ENCODE measurements around the gene MBTPS1.
"Not testable (repeated sequence)": the region's sequence is repeated elsewhere in the genome, so short reads cannot be mapped to it uniquely, and the experiment has no call there.

MBTPS1 gene

DNA sequence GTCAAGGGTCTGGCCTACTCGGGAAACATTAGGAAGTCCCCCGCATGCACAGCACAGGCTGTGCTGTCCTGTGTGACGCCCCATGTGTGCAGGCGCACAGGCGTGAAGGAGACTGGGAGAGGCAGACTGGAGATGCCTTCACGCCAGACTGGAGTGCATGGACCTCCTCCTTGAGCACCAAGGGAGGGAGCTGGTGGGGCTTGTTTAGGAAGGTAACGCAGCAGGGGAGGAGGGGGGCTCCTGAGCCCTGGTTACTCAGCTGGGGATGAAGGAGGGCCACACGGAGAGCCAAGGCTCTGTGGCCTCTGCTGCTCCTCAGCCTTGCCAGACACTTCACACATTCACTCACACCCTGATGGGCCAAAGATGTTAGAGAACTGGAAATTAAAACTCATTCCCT, 20.5 kb upstream of the MBTPS1 start:
- DNase-seq (ENCODE audit: low spot score) = no peak

DNA sequence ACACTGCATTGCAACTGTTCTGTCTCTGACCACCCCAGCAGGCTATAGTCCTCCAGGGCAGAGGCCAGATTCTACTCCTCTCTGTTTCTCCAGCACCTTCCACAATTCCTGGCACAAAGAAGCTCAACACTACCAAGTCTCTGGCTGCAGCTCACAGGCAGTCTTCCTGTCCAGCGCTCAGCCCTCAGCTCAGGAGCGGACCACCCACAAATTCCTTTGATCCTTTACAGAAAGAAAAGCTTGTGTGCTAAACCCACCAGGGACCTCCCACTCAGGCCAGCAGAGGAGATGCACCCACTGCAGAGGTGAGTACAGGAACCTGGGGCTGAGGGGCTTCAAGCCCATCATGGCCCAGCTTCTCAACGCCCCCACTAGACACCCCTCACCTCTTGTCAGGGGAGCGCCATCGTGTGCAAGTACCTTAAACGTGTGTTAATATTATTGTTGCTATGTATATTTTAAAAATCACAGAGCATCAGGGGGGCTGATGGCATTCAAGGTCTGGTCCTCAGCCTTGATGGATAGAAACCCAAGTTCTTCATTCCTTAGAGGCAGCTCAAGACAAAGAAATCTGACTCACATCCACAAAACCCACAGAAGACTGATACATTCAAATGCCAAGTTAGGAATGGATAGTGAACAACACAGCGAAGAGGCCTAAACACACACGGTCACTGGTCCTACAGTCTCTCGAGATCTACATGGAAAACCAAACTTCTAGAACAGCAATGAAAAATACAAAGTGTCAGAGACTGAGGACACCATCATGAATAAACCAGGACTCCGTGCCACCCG, 19.8 kb upstream of the MBTPS1 start:
- DNase-seq (ENCODE audit: low spot score) = no peak

DNA sequence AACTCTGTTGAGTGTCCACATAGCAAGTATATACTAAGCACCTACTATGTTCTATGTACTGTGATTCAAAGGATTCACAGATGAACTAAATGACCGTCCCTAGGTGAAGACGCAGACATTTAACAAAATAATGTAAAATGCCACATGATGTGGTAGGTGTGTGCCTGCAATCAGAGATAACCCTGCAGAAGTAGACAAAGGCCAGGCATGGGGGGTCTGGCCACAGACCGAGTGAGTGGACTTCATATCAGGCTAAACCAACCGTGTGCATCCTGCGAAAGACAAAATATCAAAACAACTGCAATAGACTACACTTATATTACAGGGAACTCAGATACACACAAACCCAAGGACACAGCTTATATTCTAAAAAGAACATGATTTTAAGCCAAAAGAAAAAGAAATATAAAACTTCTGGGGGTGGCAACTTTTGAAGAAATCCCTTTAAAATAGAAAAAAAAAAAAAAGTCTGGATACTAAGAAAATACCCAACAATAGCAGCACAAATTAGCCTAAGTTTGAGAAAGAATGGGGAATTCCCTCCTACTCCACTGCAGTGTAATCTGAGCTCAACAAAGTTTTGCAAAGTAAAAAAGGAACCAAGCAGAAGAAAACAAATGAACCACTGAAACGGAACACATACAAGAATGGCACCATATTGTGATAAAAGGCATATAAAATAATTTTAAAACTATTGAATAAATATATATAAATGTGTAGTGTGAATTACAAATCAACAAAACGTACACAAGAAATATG, 16.0 kb upstream of the MBTPS1 start:
- no peak for DNase-seq (ENCODE audit: low spot score)

DNA sequence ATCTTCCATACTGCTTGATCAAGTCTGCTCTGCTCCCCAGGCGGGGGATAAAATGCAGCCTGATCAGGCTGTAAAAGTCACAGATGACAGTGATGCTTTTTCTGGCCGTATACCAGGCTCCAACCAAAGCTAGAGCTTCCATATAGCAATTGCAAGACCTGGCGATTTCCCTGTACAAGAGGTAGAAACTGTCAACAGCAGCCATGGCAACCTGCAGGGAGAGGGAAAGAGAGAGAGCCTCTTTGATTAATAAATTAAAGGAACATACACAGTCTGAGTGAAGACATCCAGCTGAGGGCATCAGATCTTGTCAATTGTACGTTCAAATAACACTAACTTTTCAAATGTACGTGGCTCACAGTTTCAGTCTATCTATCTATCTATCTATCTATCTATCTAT, 14.4 kb upstream of the MBTPS1 start:
- DNase-seq (ENCODE audit: low spot score) = no peak

DNA sequence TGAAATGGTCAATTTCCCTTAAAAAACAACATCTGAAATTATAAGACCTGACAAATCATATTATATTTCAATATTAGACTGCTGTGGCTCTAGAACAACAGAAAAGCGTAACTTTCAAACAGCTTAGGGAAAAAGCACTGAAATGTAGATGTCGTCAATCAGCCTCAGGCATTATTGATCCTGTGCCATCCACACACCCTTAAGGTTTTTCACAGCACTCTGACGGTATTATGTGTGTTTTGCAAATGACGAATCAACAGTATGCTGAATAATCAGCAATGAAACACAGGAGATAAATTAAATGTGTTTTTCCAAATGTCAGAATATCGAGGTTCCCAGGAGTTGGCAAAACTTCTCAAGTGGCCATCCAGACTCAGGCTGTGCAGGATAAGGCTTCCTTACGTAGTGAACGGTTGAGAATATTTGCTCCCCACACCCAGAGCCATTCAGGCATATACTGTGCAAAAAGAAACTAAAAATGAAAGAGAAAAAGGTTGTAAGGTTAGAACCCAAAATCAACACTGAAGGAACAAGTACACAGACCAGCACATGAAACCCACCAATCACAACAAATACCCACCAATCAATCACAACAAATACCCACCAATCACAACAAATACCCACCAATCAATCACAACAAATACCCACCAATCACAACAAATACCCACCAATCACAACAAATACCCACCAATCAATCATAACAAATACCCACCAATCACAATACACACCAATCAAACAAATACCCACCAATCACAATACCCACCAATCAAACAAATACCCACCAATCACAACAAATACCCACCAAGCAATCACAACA, 7.7 kb upstream of the MBTPS1 start:
- no peak for DNase-seq (ENCODE audit: low spot score)

DNA sequence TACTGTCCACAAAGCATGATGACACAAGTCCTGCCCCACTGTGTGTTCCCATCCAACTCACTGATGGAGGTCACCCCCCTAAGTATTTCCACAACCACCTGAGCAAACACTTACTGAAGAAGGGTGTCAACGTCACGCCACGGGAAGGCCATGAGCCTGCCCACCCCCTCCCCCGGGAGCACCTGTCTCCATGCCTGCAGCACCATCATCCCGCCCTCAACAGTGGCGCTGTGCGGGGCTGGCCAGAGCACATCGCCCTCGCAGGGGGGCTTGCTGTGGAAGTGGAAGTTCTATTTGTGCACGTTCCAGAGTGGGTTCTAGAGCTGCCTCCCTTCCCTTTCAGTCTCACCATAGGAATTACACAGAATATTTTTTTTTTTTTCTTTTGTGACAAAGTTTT, 4.3 kb upstream of the MBTPS1 start:
- DNase-seq (ENCODE audit: low spot score) = no peak

DNA sequence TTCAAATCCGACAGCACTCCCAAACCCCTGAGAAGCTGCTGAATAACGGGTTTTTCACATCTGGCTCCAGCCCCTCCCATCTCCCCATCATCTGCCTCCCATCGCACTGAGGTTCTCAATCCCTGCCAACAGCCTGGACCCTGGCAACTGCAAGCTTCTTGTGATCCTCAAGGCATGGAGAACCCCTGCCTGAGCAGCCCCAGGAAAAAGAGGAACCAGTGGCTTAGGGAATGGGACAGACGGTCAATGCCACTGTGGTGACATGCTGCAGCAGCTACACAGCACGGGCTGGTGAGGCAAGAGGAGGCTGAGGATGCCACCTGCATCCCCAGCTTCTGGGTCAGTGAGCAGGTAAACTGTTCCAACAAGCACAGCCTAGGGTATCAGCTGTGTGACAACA, 3.3 kb upstream of the MBTPS1 start:
- no peak for DNase-seq (ENCODE audit: low spot score)

DNA sequence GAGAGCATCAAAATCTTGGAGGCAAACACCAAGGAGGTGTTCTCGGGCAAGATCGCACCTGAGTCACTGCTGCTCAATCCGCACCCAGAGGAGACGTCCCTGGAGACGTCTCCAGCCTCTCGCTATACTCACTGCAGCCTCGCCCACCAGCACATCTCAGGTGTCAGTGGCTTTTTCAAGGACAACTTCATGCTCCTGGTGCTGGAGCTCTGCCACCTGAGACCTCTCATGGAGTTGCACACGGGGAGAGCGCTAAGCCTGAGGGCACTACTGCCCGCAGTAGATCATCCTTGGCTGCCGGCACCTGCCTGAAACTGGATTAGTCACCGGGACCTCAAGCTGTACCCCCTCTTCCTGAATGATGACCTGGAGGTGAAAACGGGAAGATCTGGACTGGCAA, 2.6 kb upstream of the MBTPS1 start:
- no peak for DNase-seq (ENCODE audit: low spot score)

DNA sequence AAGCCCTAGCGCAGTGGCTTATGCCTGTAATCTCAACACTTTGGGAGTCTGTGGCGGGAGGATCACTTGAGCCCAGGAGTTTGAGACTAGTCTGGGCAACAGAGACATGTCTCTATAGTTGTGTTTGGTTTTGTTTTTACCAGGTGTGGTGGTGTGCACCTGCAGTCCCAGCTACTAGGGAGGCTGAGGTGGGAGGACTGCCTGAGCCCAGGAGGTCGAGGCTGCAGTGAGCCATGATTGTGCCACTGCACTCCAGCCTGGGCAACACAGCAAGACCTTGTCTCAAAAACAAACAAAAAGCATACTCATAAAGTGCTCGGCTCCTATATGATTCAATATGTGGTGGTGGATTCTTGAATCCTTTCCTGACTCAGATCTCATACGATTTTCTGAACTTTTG, 1.6 kb upstream of the MBTPS1 start:
- DNase-seq (ENCODE audit: low spot score) = not testable (repeated sequence)

DNA sequence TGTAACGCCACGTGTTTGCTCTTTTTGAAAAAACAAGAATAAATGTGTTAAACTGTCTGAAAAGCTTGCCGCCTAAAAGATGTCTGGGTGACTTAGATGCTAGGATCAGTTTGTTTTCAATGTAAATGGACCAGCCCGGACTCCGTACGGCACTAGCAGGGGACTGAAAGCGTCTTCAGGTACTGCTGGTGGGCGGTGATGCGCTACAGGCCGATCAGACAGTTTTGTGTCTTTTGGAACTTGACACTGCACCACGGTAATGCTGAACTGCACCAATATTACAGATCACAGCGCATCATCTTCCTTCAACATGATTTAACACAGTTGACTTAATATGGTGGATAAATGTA, 727 bp upstream of the MBTPS1 start:
- peak; percentile 49 for DNase-seq (ENCODE audit: low spot score)

DNA sequence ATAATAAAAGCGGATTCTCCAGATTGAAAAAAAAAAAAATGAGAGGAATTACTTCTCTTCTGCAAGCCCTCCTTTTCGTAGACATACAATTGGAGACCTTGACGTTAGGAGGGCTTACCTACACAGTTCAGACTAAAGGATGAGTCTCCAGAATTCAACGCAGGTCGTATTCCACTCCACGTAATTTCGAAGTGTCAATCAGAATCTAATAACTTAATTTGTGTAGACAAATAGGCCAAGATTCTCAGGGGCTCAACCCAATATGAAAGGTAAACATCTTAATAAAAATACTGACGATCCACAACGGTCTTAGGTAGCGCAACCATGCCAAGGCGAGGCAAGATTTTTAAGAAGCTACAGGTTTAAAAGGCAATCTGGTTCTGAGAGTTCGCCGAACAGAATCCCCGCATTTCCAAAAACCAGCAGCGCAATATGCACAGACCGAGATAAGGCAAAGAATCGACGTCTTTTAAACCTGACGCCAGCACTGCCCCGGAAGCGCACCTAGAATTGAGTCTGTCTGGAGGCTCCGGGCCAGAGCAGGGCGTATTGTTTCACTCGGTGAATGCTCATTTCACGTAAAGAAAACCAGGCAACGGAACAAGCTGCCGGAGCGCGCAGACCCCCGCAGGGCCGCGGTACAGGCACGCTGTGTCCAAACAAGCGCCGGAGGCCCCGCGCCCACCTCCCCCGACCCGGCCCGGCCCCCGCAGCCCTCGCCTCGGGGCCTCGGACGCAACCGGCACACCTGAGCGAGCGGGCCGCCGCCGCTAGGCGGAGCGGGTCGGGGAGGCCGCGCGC, 623 bp downstream of the MBTPS1 start:
- no peak for DNase-seq (ENCODE audit: low spot score)

DNA sequence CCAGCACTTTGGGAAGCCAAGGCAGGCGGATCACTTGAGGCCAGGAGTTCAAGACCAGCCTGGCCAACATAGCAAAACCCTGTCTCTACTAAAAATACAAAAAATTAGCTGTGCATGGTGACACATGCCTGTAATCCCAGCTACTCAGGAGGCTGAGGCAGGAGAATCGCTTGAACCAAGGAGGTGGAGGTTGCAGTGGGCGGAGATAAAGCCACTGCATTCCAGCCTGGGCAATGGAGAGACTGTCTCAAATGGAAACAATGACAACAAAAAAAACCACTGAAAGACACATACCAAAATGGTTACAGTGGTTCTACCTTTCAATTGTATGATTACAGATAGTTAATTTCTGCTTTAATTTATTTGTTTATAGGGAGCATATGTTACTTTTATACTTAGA, 4.8 kb downstream of the MBTPS1 start:
- not testable (repeated sequence) for DNase-seq (ENCODE audit: low spot score)

DNA sequence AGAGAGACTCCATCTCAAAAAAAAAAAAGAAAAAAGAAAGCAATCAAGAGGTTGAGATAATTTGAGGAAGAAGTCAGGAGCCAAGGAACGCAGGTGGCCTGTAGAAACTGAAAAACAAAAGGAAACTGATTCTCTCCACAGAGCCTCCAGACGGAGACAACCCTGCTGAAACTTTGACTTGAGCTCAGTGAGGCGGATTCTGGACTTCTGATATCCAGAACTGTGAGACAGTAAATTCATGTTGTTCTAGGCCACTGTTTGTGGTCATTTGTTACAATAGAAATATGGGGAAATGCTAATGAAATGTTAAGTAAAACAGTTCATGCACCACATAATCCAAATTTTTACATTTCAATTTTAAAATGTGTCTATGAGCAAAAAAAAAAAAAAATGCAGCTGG, 5.2 kb downstream of the MBTPS1 start:
- no peak for DNase-seq (ENCODE audit: low spot score)

DNA sequence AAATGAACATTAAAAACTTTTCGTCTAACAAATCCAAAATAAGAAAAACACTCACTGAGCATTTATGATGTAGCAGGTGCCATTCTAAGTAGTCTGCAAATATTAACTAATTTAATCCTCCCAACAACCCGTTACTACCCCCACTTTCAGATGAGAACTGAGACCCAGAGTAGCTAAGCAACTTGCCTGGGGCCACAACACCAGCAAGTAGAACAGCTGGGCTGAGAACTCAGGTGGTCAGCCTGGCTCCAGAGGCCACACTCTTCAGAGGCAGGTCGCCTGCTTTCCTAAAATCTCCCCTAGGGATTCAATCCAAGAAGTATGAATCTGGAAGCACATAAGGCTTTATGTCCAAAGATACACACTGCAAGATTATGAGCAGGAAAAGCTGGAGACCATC, 6.2 kb downstream of the MBTPS1 start:
- no peak for DNase-seq (ENCODE audit: low spot score)

DNA sequence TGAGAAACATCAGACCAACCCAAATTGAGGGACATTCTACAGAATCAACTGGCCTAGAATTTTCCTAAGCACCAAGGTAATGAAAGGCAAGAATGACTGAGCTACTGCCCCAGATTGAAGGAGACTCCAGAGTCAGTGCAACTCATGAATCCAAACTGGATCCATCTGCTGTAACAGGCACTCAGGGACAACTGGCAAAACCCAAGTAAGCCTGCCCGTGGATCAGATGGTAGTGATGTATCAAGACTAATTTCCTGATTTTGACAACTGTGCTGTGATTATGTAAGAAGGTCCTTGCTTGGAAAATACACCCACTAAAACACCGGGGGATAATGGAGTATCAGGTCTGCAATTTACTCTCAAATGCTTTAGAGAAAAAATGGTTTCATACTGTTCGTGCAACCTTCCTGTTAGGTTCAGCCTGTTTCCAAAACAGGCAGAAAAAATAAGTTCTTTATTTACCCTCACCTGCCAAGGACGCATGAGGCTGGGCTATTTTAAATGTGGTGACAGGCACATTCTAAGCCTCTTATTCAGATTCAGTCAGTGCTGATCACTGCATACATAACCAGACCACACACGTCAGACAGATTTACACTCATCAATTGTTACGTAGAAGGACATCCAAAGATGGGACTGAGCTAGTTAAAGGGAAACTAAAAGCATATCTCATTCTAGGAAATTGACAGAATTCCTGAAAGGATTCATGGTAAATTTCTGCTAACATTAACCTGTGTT, 7.0 kb downstream of the MBTPS1 start:
- DNase-seq (ENCODE audit: low spot score) = no peak

DNA sequence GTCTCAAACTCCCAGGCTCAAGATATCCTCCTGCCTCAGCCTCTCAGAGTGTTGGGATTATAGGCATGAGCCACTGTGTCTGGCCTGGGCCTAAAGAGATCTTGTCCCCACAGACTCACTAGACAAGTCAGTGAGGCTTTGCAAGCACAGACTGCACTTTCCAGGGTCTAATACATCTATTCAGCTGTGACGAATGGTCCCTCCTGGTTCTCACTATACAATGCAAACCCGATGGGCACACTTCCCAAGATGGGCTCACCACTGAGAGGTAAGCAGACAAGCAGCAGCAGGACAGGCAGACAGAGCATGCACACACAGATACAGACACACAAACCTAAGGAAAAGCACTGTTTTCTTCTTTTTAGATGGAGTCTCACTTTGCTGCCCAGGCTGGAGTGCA, 8.8 kb downstream of the MBTPS1 start:
- DNase-seq (ENCODE audit: low spot score) = no peak

DNA sequence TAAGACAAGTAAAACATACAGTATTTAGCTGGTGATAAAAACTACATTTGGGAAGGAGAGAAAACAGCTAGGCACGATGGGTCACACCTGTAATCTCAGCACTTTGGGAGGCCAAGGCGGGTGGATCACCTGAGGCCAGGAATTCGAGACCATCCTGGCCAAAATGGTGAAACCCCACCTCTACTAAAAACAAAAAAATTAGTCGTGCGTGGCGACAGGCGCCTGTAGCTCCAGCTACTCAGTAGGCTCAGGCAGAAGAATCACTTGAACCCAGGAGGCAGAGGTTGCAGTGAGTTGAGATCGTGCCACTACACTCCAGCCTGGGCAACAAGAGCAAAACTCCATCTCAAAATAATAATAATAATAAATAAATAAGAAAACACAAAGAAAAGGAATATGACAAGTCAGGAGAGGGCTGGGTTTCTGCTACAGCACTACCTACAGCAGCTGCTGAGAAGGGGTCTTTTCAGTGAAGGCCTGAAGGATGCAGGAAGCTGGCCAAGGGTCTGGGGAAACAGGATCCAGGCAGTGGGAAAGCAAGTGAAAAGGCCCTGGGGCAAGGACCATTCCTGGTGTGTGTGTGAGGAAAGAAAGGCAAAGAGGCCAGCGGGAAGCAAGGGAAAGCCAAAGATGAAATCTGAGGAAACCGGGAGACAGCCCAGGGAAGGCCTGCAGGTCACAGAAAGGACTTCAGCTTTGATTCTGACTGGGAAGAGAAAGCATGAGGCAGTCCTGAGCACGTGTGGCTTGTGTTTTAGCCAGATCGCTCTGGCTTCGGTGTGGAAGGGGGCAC, 10.6 kb downstream of the MBTPS1 start:
- no peak for DNase-seq (ENCODE audit: low spot score)

DNA sequence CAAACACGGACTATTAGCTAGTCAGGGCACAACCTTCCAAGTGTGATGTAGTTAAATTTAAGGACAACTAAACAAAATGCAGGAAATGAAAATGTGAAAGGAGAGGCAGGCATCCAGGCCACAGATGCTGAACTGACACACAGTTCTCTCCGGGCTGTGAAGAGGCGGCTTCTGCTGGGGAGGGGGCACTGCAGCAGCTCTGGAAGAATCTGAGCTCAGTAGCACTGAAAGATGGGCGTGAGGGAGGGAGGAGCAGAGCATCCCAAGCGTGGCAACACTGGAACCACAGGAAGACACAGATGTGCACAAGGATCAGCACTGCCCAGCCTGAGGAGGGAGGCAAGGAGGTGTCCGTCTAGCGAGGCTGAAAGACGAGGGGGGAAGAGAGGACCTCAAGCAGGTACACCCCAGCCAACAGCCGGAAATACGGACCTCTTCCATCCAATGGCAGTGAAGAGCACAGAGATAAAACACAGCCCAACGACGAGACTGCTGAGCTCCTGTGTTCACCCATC, 11.4 kb downstream of the MBTPS1 start:
- no peak for DNase-seq (ENCODE audit: low spot score)

DNA sequence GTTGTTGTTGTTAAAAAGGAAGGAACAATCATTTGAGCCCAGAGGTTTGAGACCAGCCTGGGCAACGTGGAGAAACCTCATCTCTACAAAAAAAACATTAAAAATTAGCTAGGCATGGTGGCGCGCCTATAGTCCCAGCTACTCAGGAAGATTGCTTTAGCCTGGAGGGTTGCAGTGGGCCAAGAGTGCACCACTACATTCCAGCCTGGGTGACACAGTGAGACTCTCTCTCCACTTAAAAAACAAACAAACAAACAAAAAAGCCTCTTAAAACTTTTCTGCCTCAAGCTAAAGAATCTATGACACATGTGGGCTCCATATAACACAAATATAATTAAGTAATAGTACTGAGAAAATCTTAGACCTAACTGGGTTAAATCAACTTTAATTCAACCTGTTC, 12.5 kb downstream of the MBTPS1 start:
- no peak for DNase-seq (ENCODE audit: low spot score)

DNA sequence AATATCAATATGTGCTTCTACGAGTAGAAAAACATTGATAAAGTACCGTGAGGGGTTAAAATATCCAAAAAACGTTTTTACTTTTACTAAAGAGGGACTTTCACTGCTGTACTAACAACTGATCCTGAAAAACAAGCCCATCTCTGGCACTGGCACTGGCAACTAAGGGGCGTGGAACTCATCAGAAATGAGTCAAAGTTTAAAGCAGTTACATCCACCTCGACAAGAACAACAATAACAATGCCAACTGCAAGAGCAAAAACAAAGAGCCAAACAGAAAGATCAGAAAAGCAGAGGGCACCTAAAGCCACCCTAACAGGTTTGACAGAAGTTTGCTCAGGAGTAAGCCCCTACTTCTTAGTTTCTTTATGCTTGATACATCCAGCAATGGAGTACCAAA, 13.1 kb downstream of the MBTPS1 start:
- no peak for DNase-seq (ENCODE audit: low spot score)
